Measurements from ENCODE around the gene PCP4L1. TPM values are rescaled to one million over a fixed set of nuclear protein-coding genes. Genes with fewer than 3 reads are reported as not detected.
A peak's percentile ranks its signal among the peaks of the same experiment; 100 is the strongest.
"Not testable (repeated sequence)": the region's sequence is repeated elsewhere in the genome, so short reads cannot be mapped to it uniquely, and the experiment has no call there.

PCP4L1 gene
- total RNA-seq, 1 donor, result not detected

- peak; percentile 89 for DNase-seq (ENCODE audit: low read depth)
- peak within 1 kb of the TSS; percentile 93 for H3K4me3 ChIP-seq (ENCODE audit: low read depth, low read length)
- TF ChIP-seq, protein P1, sequence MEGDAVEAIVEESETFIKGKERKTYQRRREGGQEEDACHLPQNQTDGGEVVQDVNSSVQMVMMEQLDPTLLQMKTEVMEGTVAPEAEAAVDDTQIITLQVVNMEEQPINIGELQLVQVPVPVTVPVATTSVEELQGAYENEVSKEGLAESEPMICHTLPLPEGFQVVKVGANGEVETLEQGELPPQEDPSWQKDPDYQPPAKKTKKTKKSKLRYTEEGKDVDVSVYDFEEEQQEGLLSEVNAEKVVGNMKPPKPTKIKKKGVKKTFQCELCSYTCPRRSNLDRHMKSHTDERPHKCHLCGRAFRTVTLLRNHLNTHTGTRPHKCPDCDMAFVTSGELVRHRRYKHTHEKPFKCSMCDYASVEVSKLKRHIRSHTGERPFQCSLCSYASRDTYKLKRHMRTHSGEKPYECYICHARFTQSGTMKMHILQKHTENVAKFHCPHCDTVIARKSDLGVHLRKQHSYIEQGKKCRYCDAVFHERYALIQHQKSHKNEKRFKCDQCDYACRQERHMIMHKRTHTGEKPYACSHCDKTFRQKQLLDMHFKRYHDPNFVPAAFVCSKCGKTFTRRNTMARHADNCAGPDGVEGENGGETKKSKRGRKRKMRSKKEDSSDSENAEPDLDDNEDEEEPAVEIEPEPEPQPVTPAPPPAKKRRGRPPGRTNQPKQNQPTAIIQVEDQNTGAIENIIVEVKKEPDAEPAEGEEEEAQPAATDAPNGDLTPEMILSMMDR (IDR thresholded peaks at IDR 0.05; ENCODE audit: insufficient read depth, low read length), result peak; percentile 59
Measured at GRCh38 chr1:161314201-161314981, 55.8 kb downstream of the PCP4L1 start, which contains the start of gene SDHC. Gene SDHC (plus strand): TSS chr1:161314381. CDS start chr1:161314406, 25 bp downstream.

GRCh38 chr1:161315841-161316674 lies 57.5 kb downstream of the PCP4L1 start:
- H3K4me3 ChIP-seq (ENCODE audit: low read depth, low read length); DNase-seq (ENCODE audit: low read depth): not testable (repeated sequence)

GRCh38 chr1:161324020-161324419 lies 65.5 kb downstream of the PCP4L1 start:
- H3K4me3 ChIP-seq (ENCODE audit: low read depth, low read length), result no peak overlapping the region
- TF ChIP-seq, protein P1 (IDR thresholded peaks at IDR 0.05; ENCODE audit: insufficient read depth, low read length), result no peak
- DNase-seq (ENCODE audit: low read depth), result no peak

GRCh38 chr1:161330346-161330745 lies 71.8 kb downstream of the PCP4L1 start:
- TF ChIP-seq, protein P1 (IDR thresholded peaks at IDR 0.05; ENCODE audit: insufficient read depth, low read length), result no peak
- H3K4me3 ChIP-seq (ENCODE audit: low read depth, low read length), result no peak overlapping the region
- DNase-seq (ENCODE audit: low read depth), result no peak

GRCh38 chr1:161333166-161333565 lies 74.6 kb downstream of the PCP4L1 start:
- DNase-seq (ENCODE audit: low read depth), result no peak
- TF ChIP-seq, protein P1 (IDR thresholded peaks at IDR 0.05; ENCODE audit: insufficient read depth, low read length), result no peak
- no peak overlapping the region for H3K4me3 ChIP-seq (ENCODE audit: low read depth, low read length)

Other genes starting within 250 kb of the PCP4L1 start
- gene F11R, start 237.6 kb upstream of the PCP4L1 start, total RNA-seq (ENCODE audit: low replicate concordance), result 0.36 and 3.3 TPM in 2 replicates
- 0.90 TPM in 1 of 2 replicates, not detected in the other for gene TSTD1, start 219.8 kb upstream of the PCP4L1 start, total RNA-seq (ENCODE audit: low replicate concordance)
- 23.5 and 36.2 TPM in 2 replicates for gene USF1, start 212.8 kb upstream of the PCP4L1 start, total RNA-seq (ENCODE audit: low replicate concordance)
- gene ARHGAP30, start 188.9 kb upstream of the PCP4L1 start, total RNA-seq (ENCODE audit: low replicate concordance), result not detected in 2 replicates
- not detected in 2 replicates for gene NECTIN4, start 169.2 kb upstream of the PCP4L1 start, total RNA-seq (ENCODE audit: low replicate concordance)
- gene KLHDC9, start 160.4 kb upstream of the PCP4L1 start, total RNA-seq (ENCODE audit: low replicate concordance), result 0.90 and 1.8 TPM in 2 replicates
- 39.9 and 50.2 TPM in 2 replicates for gene PFDN2, start 140.7 kb upstream of the PCP4L1 start, total RNA-seq (ENCODE audit: low replicate concordance)
- gene NIT1, start 140.6 kb upstream of the PCP4L1 start, total RNA-seq (ENCODE audit: low replicate concordance), result 13.3 and 18.3 TPM in 2 replicates
- gene DEDD, start 126.1 kb upstream of the PCP4L1 start, total RNA-seq (ENCODE audit: low replicate concordance), result 7.8 and 25.8 TPM in 2 replicates
- 65.3 and 111 TPM in 2 replicates for gene UFC1, start 104.8 kb upstream of the PCP4L1 start, total RNA-seq (ENCODE audit: low replicate concordance)
- 6.1 and 11.6 TPM in 2 replicates for gene USP21, start 99.2 kb upstream of the PCP4L1 start, total RNA-seq (ENCODE audit: low replicate concordance)
- gene PPOX, start 92.3 kb upstream of the PCP4L1 start, total RNA-seq (ENCODE audit: low replicate concordance), result 14.0 and 16.0 TPM in 2 replicates
- 8.3 and 11.4 TPM in 2 replicates for gene B4GALT3, start 81.2 kb upstream of the PCP4L1 start, total RNA-seq (ENCODE audit: low replicate concordance)
- gene ADAMTS4, start 59.7 kb upstream of the PCP4L1 start, total RNA-seq (ENCODE audit: low replicate concordance), result 1.1 and 3.1 TPM in 2 replicates
- 65.4 and 67.5 TPM in 2 replicates for gene NDUFS2, start 56.4 kb upstream of the PCP4L1 start, total RNA-seq (ENCODE audit: low replicate concordance)
- gene FCER1G, start 43.5 kb upstream of the PCP4L1 start, total RNA-seq (ENCODE audit: low replicate concordance), result not detected in 2 replicates
- gene APOA2, start 35.1 kb upstream of the PCP4L1 start, total RNA-seq (ENCODE audit: low replicate concordance), result not detected in 2 replicates
- gene TOMM40L, start 32.7 kb upstream of the PCP4L1 start, total RNA-seq (ENCODE audit: low replicate concordance), result 5.2 and 9.1 TPM in 2 replicates
- not detected in 2 replicates for gene NR1I3, start 20.5 kb upstream of the PCP4L1 start, total RNA-seq (ENCODE audit: low replicate concordance)
- 0.09 and 1.2 TPM in 2 replicates for gene MPZ, start 51.2 kb downstream of the PCP4L1 start, total RNA-seq (ENCODE audit: low replicate concordance)
- 52.1 and 56.5 TPM in 2 replicates for gene SDHC, start 55.6 kb downstream of the PCP4L1 start, total RNA-seq (ENCODE audit: low replicate concordance)
- gene CFAP126, start 109.1 kb downstream of the PCP4L1 start, total RNA-seq (ENCODE audit: low replicate concordance), result not detected in 2 replicates
- gene FCGR2A, start 246.7 kb downstream of the PCP4L1 start, total RNA-seq (ENCODE audit: low replicate concordance), result 0.99 TPM in 1 of 2 replicates, not detected in the other

All from fibroblast of the aortic adventitia (primary cell).